ENCODE data around the gene LIME1. TPM values are rescaled to one million over a fixed set of nuclear protein-coding genes. Genes with fewer than 3 reads are reported as not detected.

LIME1 gene
- total RNA-seq, 1 experiment from 2014 or later: 2.4 TPM

DNA sequence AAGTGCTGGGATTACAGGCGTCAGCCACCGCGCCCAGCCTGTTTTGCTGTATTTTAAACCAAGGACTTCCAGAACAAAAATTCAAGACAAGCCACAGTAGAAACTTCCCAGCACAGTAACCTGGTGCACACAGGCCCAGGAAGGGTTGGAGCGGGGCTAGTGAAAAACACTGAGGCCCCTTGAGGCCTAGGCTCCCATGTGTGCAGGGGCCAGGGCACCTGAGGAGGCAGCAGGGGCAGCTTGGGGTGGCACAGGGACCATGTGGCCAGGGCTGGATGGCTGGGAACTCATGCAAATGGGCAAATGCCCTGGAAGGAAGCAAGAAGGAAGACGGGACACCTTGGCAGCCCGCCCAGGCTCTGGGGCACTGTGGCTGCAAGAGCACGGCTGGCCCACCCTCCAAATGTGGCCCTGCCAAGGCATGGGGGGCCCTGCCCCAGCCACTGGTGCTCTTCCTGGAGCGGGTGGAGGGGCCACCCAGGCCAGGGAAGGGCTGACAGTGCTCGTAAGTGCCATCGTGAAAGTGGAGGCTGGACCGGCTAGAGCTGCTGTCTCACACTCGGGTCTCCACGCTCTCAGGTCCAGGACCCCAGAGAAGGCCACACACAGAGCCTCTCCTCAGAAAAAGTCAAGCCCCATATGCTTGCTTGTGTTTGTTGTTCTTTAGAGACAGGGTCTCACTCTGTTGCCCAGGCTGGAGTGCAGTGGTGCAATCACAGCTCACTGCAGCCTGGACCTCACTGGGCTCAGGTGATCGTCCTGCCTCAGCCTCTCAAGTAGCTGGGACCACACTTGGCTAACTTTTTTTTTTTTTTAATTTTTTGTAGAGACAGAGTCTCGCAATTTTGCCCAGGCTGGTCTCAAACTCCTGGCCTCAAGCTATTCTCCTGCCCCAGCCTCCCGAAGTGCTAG is 13.4 kb downstream of the LIME1 start:
- no peak for DNase-seq (ENCODE audit: low read depth)

DNA sequence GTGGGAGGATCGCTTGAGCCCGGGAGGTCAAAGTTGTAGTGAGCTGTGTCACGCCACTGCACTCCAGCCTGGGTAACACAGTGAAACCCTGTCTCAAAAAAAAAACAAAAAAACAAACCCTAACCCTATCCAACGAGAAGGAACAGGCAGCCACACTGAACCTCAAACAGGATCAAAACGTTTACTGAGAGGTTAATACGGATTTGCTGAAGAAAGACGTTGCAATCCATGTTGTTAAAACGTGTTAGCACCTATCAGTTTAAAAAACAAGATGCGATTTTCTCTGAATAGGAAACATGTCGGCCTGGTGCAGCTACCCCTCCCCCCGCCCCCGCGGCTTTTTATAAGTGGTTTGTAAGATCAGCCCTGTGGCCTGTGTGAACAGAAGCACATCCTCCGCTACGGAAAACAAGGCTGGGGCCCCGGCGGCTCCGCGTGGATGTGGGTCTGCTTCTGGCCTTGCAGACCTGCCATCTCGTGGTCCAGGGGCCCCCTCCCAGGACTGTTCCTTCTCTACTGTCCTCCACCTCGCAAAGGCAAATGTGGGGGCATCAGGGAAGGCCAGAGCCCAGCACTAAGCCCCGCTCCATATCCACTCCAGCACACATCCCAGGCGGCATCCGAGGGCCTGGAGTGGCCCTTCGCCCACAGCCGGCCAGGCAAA is 14.5 kb downstream of the LIME1 start:
- no peak for DNase-seq (ENCODE audit: low read depth)

- no peak for DNase-seq (ENCODE audit: low read depth)
Measured at GRCh38 chr20:63751471-63752271, 15.2 kb downstream of the LIME1 start.

GRCh38 chr20:63752411-63753101 is 16.1 kb downstream of the LIME1 start:
- DNase-seq (ENCODE audit: low read depth): no peak

- DNase-seq (ENCODE audit: low read depth): no peak
Measured at GRCh38 chr20:63753381-63753780, 16.9 kb downstream of the LIME1 start.

DNA sequence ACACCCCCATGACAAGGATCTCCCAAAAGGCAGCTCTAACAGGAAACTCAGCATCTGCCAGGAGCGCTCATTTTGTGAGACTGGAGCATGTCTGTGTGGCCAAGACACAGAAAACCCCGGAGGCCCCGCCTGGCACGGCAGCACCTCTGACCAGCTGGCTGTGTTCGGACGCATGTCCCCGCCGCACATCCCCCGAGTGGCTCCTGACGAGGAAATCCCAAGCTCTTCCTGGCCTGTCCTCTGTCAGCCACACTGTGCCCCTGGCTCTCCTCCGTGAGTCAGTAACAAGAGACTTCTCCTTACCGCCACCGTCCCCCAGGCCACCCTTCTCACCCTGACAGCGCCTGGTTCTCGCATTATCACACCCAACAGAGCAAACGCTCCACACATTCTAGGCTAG is 17.5 kb downstream of the LIME1 start:
- DNase-seq (ENCODE audit: low read depth): no peak

GRCh38 chr20:63755933-63756647 is 19.6 kb downstream of the LIME1 start:
- DNase-seq (ENCODE audit: low read depth): no peak

DNA sequence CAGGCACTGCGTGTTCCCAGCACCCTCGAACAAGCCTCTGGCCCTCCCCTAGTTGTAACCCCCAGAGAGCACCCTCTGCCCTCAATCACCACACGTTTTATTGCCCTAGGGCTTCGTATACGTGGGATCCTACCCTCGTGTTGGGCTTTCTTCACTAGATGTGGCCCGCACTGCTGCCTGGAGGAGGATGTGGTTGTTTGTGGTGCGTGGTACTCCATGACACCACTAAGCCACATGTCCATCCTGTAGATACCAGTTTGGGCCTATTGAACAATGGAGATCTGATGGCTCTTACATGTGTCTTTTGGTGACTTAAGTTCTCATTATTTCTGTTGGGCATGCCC is 20.2 kb downstream of the LIME1 start:
- no peak for DNase-seq (ENCODE audit: low read depth)

DNA sequence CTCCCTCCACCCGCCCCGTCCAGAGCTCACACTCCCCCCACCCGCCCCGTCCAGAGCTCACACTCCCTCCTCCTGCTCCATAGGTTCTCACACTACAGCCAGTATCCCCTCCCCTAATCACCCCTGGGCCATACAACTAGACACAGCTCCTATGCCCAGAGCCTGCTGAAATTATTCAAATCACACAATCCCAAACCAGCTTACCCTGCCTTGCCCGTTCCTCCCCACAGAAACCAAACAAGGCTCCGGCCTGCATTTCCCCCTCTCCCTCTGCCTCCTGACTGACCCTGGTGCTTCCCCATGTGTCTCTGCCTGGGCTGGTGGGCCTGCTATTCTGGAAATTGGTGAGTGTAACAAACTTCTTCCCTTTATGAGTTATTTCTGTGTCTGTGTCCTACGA is 21.7 kb downstream of the LIME1 start:
- no peak for DNase-seq (ENCODE audit: low read depth)

DNA sequence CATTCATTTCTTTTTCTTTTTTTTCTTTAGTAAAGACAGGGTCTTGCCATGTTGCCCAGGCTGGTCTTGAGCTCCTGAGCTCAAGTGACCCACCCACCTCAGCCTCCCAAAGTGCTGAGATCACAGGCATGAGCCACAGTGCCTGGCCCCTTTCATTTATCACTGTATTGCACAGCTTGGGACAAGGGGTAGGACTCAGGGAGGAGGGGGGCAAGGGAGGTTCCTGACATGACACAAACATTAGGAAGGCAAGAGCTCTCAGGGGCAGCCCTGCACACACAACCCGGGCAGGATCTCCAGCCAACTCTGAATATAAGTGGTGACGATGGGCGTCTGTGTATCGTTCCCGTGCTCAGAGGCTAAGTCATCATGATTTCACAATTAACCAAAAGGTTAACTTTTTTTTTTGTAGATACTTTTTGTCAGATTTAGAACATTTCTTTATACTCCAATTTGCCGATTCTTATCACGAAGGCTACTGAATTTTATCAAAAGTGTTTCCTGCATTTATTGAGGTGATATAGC is 23.0 kb downstream of the LIME1 start:
- DNase-seq (ENCODE audit: low read depth): no peak

DNA sequence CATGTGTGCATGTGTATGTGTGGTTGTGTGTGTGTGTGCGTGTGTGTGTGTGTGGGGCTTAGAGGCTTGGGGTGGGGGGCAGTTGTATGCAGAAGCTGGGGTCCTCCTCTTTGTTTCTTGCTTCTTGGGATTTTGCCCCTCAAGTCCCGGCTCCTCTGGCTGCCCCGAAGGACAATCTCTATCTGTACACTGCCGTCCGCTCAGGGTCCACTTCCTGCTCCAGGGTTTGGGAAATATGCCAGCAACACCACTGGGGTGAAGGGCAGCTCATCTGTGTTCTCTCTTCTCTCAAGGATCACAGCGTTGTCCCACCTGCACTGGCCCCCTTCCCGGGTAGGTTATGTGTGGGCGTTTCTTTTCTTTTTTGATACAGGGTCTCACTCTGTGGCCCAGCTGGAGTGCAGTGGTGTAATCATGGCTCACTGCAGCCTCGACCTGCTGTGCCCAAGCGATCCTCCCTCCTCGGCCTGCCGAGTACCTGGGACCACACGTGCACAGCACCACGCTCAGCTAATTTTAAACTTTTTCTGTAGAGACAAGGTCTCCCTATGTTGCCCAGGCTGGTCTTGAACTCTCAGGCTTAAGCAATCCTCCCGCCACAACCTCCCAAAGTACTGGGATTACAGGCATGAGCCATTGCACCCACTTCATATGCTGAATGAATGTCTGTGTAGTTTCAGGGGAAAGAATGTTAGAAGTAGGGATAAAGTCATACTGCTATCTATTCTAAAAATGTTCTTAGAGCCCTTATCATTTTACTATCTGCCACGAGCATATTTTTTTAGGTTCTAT is 28.8 kb downstream of the LIME1 start:
- DNase-seq (ENCODE audit: low read depth): no peak

- no peak for DNase-seq (ENCODE audit: low read depth)
Measured at GRCh38 chr20:63765902-63766301, 29.4 kb downstream of the LIME1 start.

GRCh38 chr20:63766695-63767426 is 30.4 kb downstream of the LIME1 start:
- DNase-seq (ENCODE audit: low read depth): no peak

GRCh38 chr20:63767456-63767855 is 31.0 kb downstream of the LIME1 start:
- no peak for DNase-seq (ENCODE audit: low read depth)

DNA sequence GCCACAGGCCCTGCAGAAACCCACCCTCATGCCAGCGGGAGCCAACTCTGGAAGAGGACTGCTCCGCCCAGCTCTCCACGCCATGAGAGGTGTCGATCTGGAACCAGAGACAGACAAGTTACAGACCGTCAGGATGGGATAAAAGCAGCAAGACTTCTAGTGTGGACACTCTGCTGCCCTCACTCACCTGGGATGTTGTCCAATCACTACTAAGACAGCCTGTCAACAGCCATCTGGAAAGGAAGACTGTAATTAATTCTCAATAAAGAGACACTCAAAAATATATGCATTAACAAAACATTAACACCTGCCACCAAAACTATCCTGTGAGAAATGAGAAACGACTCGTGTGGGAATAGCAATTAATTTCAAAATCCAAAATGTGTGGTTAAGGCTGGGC is 31.4 kb downstream of the LIME1 start:
- no peak for DNase-seq (ENCODE audit: low read depth)

DNA sequence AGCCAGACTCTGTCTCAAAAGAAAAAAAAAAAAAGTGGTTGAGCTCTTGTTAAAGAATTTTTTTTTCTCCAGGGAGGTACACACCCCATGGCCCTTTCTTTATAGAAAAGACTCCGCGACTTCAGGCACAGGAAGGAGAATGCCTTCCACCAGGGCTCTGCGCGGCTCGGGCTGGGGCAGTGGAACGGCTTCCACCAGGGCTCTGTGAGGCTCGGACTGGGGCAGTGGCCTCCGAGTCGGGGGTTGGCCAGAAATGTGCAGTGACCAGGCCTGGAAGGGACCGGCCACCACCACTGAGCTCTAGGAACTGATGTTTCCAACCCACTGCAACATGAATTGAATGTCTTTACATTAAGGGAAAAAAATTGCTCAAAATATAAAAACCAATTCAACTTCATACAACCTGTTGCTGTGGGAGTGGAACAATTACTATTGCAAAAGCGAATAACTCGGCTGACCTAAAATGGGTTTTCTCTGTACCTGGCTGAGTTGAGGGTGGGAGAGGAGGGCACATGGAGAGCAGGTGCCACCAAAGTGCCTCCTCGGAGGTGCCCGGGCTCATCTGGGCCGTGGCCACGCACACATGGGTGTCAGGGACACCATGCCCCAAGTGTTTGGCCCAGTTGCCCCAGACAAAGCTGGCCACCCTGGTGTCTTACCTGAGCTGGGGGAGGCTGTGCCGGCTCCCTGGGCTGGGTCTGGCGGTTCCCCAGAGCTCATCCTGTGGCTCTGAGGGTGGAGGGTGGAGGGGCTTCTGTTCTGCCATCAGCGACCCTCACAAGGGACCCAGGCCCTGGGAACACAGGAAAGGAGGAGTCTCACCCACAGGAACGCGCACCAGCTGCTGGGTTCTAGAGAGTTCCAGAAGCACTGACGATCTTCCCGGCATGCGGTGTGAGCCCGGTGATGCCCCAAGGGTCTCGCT is 32.4 kb downstream of the LIME1 start:
- DNase-seq (ENCODE audit: low read depth): no peak

DNA sequence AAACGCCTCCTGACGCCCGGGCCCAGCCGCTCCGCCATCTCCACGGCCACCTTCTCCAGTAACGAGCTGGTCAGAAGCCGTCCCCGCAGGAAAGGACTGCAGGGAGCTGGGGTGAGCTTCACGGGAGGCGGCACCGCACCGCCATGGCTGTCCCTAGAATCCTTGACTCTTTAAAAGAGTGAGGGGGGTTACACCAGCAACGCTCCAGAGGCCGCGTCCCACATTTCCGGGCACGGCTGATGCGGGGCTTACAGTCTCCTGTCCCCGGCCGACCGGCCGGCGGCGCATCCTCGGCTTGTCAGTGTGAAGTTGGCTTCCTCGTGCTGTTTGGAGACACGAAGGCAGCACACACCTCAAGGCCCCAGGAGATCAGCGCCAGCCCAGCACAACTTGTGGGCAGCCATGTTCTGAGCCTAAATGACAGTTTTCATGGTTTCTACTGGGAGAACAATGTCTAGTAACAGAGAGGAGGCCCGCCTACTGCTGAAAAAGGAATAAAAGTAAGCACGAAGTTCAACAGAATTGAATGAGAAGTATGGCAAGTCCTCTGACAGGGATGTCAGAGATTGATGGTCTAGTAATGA is 33.5 kb downstream of the LIME1 start:
- DNase-seq (ENCODE audit: low read depth): no peak
